Common myeloid progenitor, CD34-positive (primary cell): ENCODE data around the gene CSMD2.

Source experiments
- CTCF ChIA-PET: fragments of 350-600 bp; sonication (Branson Sonifier 250); formaldehyde crosslinking; loops from one replicate; lab custom pipeline; 2021; ENCODE audit warnings: antibody characterized with exemption; lab: Charles Lee
- POLR2A ChIA-PET: fragments of 350-600 bp; sonication (Branson Sonifier 250); formaldehyde crosslinking; loops from one replicate; lab custom pipeline; 2021; ENCODE audit warnings: antibody characterized with exemption; lab: Charles Lee
- DNase-seq, 3 donors: peaks; one replicate each; pipeline versions ENCODE4 v3.0.0 to v3.0.0-alpha.2; 2013
- H3K27ac ChIP-seq, 2 experiments: 1 replicate in 1 of 2; 2 replicates in 1 of 2; pipeline ENCODE4 v1.7.0; 2013; ENCODE audit warnings: inconsistent platforms in 2 of 2, low read length in 2 of 2, mild to moderate bottlenecking in 2 of 2, low read depth in 1 of 2, moderate library complexity in 1 of 2; ENCODE audit not compliant: severe bottlenecking in 2 of 2, insufficient read depth in 1 of 2, poor library complexity in 1 of 2
- H3K27me3 ChIP-seq, 5 experiments: replicated peaks in 2 of 5; 1 replicate in 3 of 5; 2 replicates in 2 of 5; pipeline versions ENCODE4 v1.6.1 to v1.7.0; 2013; ENCODE audit warnings: low read length in 4 of 5, mild to moderate bottlenecking in 2 of 5, moderate library complexity in 2 of 5, inconsistent platforms in 1 of 5; ENCODE audit not compliant: insufficient read depth in 5 of 5, control insufficient read depth in 4 of 5
- H3K36me3 ChIP-seq, 4 experiments: 1 replicate in 2 of 4; 2 replicates in 2 of 4; pipeline versions ENCODE4 v1.6.1 to v1.7.0; 2013; ENCODE audit warnings: low read length in 3 of 4, control low read depth in 1 of 4, mild to moderate bottlenecking in 1 of 4; ENCODE audit not compliant: control insufficient read depth in 4 of 4, insufficient read depth in 4 of 4
- H3K4me1 ChIP-seq, 4 experiments: 1 replicate in 3 of 4; 2 replicates in 1 of 4; pipeline versions ENCODE4 v1.6.1 to v1.7.1; 2013; ENCODE audit warnings: low read length in 3 of 4, mild to moderate bottlenecking in 3 of 4, control low read depth in 1 of 4, inconsistent platforms in 1 of 4, moderate library complexity in 1 of 4; ENCODE audit not compliant: control insufficient read depth in 4 of 4, insufficient read depth in 4 of 4; ENCODE audit errors: control extremely low read depth in 1 of 4
- H3K4me3 ChIP-seq, 7 experiments: 1 replicate in 4 of 7; 2 replicates in 3 of 7; pipeline versions ENCODE4 v1.5.1 to v1.7.0; 2013; ENCODE audit warnings: mild to moderate bottlenecking in 7 of 7, low read length in 6 of 7, moderate library complexity in 6 of 7, inconsistent platforms in 2 of 7, low read depth in 2 of 7, control low read depth in 1 of 7; ENCODE audit not compliant: insufficient read depth in 4 of 7, control insufficient read depth in 1 of 7; ENCODE audit errors: extremely low read depth in 1 of 7
- H3K9me3 ChIP-seq, 5 experiments: 1 replicate in 4 of 5; 2 replicates in 1 of 5; pipeline versions ENCODE4 v1.6.1 to v1.7.1; 2013; ENCODE audit warnings: low read length in 4 of 5, mild to moderate bottlenecking in 2 of 5, inconsistent platforms in 1 of 5, low read depth in 1 of 5, moderate library complexity in 1 of 5; ENCODE audit not compliant: control insufficient read depth in 4 of 5, insufficient read depth in 2 of 5; ENCODE audit errors: control extremely low read depth in 1 of 5
- WGBS: methylation state at CpG from one replicate; pipeline ENCODE4 v1.1.5; 2013; ENCODE audit not compliant: insufficient coverage; 5-methylcytosine and 5-hydroxymethylcytosine counted together

Gene CSMD2

GRCh38 chr1:34127006-34128000 is 37.7 kb downstream of the CSMD2 start:
- no peak overlapping the region for H3K27ac ChIP-seq
- H3K4me1 ChIP-seq: no peaks in the 10 kb centered on the region
- CTCF ChIA-PET: no interaction called here
- no peaks in the 10 kb centered on the region for H3K36me3 ChIP-seq
- POLR2A ChIA-PET: no interaction called here
- peaks cover 0 to 3% (median 0%) of the 10 kb centered on the region in 5 experiments for H3K9me3 ChIP-seq
- H3K4me3 ChIP-seq: no peak overlapping the region
- 83% methylated on average over 14 of the region's 15 CpGs for WGBS
- H3K27me3 ChIP-seq: peaks cover 0 to 27% (median 3%) of the 10 kb centered on the region in 5 experiments
- no peak for DNase-seq

GRCh38 chr1:34126486-34126885 is 38.5 kb downstream of the CSMD2 start:
- H3K4me1 ChIP-seq: no peaks in the 10 kb centered on the region
- no peaks in the 10 kb centered on the region for H3K36me3 ChIP-seq
- peaks cover 0 to 6% (median 0%) of the 10 kb centered on the region in 5 experiments for H3K9me3 ChIP-seq
- no peak for DNase-seq
- H3K27me3 ChIP-seq: peaks cover 0 to 30% (median 3%) of the 10 kb centered on the region in 5 experiments
- ChIA-PET CTCF (no interaction called here), POLR2A (no interaction called here)
- no peak overlapping the region for H3K27ac ChIP-seq
- H3K4me3 ChIP-seq: no peak overlapping the region
- WGBS: 67% methylated on average over 6 of the region's 6 CpGs

GRCh38 chr1:34125721-34126380 is 39.2 kb downstream of the CSMD2 start:
- no peaks in the 10 kb centered on the region for H3K36me3 ChIP-seq
- ChIA-PET POLR2A (no interaction called here), CTCF (no interaction called here)
- no peaks in the 10 kb centered on the region for H3K4me1 ChIP-seq
- H3K27ac ChIP-seq: no peak overlapping the region
- H3K4me3 ChIP-seq: no peak overlapping the region
- DNase-seq: no peak
- H3K27me3 ChIP-seq: peaks cover 0 to 33% (median 3%) of the 10 kb centered on the region in 5 experiments
- peaks cover 0 to 6% (median 0%) of the 10 kb centered on the region in 5 experiments for H3K9me3 ChIP-seq
- WGBS: 83% methylated on average over 4 of the region's 5 CpGs

GRCh38 chr1:34122080-34122932 is 42.7 kb downstream of the CSMD2 start:
- Histone ChIP-seq H3K4me1 (no peaks in the 10 kb centered on the region), H3K4me3 (no peak overlapping the region), H3K9me3 (peaks cover 0 to 6% (median 2%) of the 10 kb centered on the region in 5 experiments), H3K27ac (no peak overlapping the region), H3K27me3 (peaks cover 0 to 20% (median 3%) of the 10 kb centered on the region in 5 experiments), H3K36me3 (no peaks in the 10 kb centered on the region)
- POLR2A ChIA-PET: no interaction called here
- WGBS: 85% methylated on average over 8 of the region's 10 CpGs
- CTCF ChIA-PET: no interaction called here
- DNase-seq: no peak

GRCh38 chr1:34115233-34115632 is 49.8 kb downstream of the CSMD2 start:
- no peaks in the 10 kb centered on the region for H3K36me3 ChIP-seq
- CTCF ChIA-PET: no interaction called here
- H3K4me3 ChIP-seq: no peak overlapping the region
- WGBS: no CpG with 5 or more reads among the region's 1 CpG
- H3K9me3 ChIP-seq: peaks cover 0 to 14% (median 4%) of the 10 kb centered on the region in 5 experiments
- H3K4me1 ChIP-seq: no peaks in the 10 kb centered on the region
- H3K27ac ChIP-seq: no peak overlapping the region
- no peaks in the 10 kb centered on the region for H3K27me3 ChIP-seq
- DNase-seq: no peak
- POLR2A ChIA-PET: no interaction called here

GRCh38 chr1:34113887-34114286 is 51.1 kb downstream of the CSMD2 start:
- Histone ChIP-seq H3K27ac (no peak overlapping the region), H3K4me1 (no peaks in the 10 kb centered on the region), H3K4me3 (no peak overlapping the region), H3K36me3 (no peaks in the 10 kb centered on the region), H3K9me3 (peaks cover 0 to 12% (median 4%) of the 10 kb centered on the region in 5 experiments), H3K27me3 (no peaks in the 10 kb centered on the region)
- DNase-seq: peak in 2 of 3 donors; percentile 13 to 15
- ChIA-PET POLR2A (no interaction called here), CTCF (interaction anchor here (0.6 kb wide), 1 partner anchor 629 kb away, joined by 3 read pairs; no protein-coding TSS in a partner anchor)
- 40% methylated on average over 1 of the region's 1 CpG for WGBS
